Stomach smooth muscle (tissue), 2 donors: ENCODE results near the gene ATXN1.

ENCODE experiments used
- H3K27ac ChIP-seq: one replicate; pipeline ENCODE4 v1.7.0; 2013; ENCODE audit warnings: mild to moderate bottlenecking, low read length, inconsistent platforms
- H3K27me3 ChIP-seq, 2 donors: one replicate each; pipeline ENCODE4 v1.7.0; 2013; ENCODE audit warnings: low read length in 2 of 2; ENCODE audit not compliant: insufficient read depth in 2 of 2, control insufficient read depth in 1 of 2
- H3K36me3 ChIP-seq, 2 donors: one replicate each; pipeline ENCODE4 v1.7.0; 2013; ENCODE audit warnings: low read length in 2 of 2; ENCODE audit not compliant: control insufficient read depth in 2 of 2, insufficient read depth in 2 of 2
- H3K4me1 ChIP-seq: one replicate; pipeline ENCODE4 v1.7.0; 2013; ENCODE audit warnings: low read length; ENCODE audit not compliant: control insufficient read depth, insufficient read depth
- H3K4me3 ChIP-seq, 2 donors: one replicate each; pipeline ENCODE4 v1.7.0; 2013; ENCODE audit warnings: low read length in 2 of 2
- H3K9ac ChIP-seq, 2 donors: one replicate each; pipeline ENCODE4 v1.7.0; 2013; ENCODE audit warnings: low read length in 2 of 2, mild to moderate bottlenecking in 1 of 2
- H3K9me3 ChIP-seq, 2 donors: one replicate each; pipeline ENCODE4 v1.7.0; 2013; ENCODE audit warnings: low read length in 2 of 2; ENCODE audit not compliant: control insufficient read depth in 2 of 2
- donor health status: healthy.
- donor health status: Pancreatic carcinoma.

The ATXN1 gene

GRCh38 chr6:16326971-16327776 lies 434.1 kb downstream of the ATXN1 start:
- H3K9ac ChIP-seq, result no peak overlapping the region
- no peak overlapping the region for H3K4me3 ChIP-seq
- no peak overlapping the region for H3K27ac ChIP-seq
- H3K27me3 ChIP-seq, result no peaks in the 10 kb centered on the region
- H3K36me3 ChIP-seq, result peaks cover 10 to 14% of the 10 kb centered on the region in 2 donors
- H3K9me3 ChIP-seq, result no peaks in the 10 kb centered on the region
- peaks cover 19% of the 10 kb centered on the region for H3K4me1 ChIP-seq

GRCh38 chr6:16326531-16326930 lies 434.7 kb downstream of the ATXN1 start:
- H3K27me3 ChIP-seq, result no peaks in the 10 kb centered on the region
- no peak overlapping the region for H3K9ac ChIP-seq
- no peaks in the 10 kb centered on the region for H3K9me3 ChIP-seq
- H3K36me3 ChIP-seq, result peaks cover 10 to 14% of the 10 kb centered on the region in 2 donors
- no peak overlapping the region for H3K27ac ChIP-seq
- H3K4me1 ChIP-seq, result peaks cover 16% of the 10 kb centered on the region
- no peak overlapping the region for H3K4me3 ChIP-seq

- H3K4me3 ChIP-seq, result no peak overlapping the region
- H3K9ac ChIP-seq, result no peak overlapping the region
- no peaks in the 10 kb centered on the region for H3K27me3 ChIP-seq
- H3K27ac ChIP-seq, result no peak overlapping the region
- peaks cover 12 to 14% of the 10 kb centered on the region in 2 donors for H3K36me3 ChIP-seq
- H3K4me1 ChIP-seq, result peaks cover 34% of the 10 kb centered on the region
- H3K9me3 ChIP-seq, result no peaks in the 10 kb centered on the region
Measured at GRCh38 chr6:16324606-16325225, 436.5 kb downstream of the ATXN1 start.

GRCh38 chr6:16324184-16324583 lies 437.1 kb downstream of the ATXN1 start:
- no peaks in the 10 kb centered on the region for H3K9me3 ChIP-seq
- no peak overlapping the region for H3K27ac ChIP-seq
- H3K4me1 ChIP-seq, result peaks cover 36% of the 10 kb centered on the region
- H3K27me3 ChIP-seq, result no peaks in the 10 kb centered on the region
- H3K9ac ChIP-seq, result no peak overlapping the region
- no peak overlapping the region for H3K4me3 ChIP-seq
- H3K36me3 ChIP-seq, result peaks cover 12 to 14% of the 10 kb centered on the region in 2 donors

GRCh38 chr6:16322666-16323312 lies 438.5 kb downstream of the ATXN1 start:
- Histone ChIP-seq H3K9ac (peak overlapping the region; percentile 23 to 51), H3K4me3 (peak overlapping the region in 1 of 2 donors; percentile 8), H3K4me1 (peaks cover 45% of the 10 kb centered on the region), H3K9me3 (no peaks in the 10 kb centered on the region), H3K27ac (no peak overlapping the region), H3K36me3 (peaks cover 12 to 14% of the 10 kb centered on the region in 2 donors), H3K27me3 (no peaks in the 10 kb centered on the region)

- Histone ChIP-seq H3K27ac (no peak overlapping the region), H3K9me3 (no peaks in the 10 kb centered on the region), H3K4me3 (no peak overlapping the region), H3K9ac (no peak overlapping the region), H3K27me3 (no peaks in the 10 kb centered on the region), H3K4me1 (peaks cover 45% of the 10 kb centered on the region), H3K36me3 (peaks cover 8 to 11% of the 10 kb centered on the region in 2 donors)
Measured at GRCh38 chr6:16321826-16322225, 439.4 kb downstream of the ATXN1 start.

- Histone ChIP-seq H3K4me1 (peaks cover 45% of the 10 kb centered on the region), H3K27me3 (no peaks in the 10 kb centered on the region)
Measured at GRCh38 chr6:16321341-16321710, 439.9 kb downstream of the ATXN1 start.

GRCh38 chr6:16320533-16321340 lies 440.5 kb downstream of the ATXN1 start:
- peak overlapping the region; percentile 63 to 65 for H3K4me3 ChIP-seq
- H3K36me3 ChIP-seq, result peaks cover 0 to 2% of the 10 kb centered on the region in 2 donors
- H3K4me1 ChIP-seq, result peaks cover 45% of the 10 kb centered on the region
- H3K9ac ChIP-seq, result peak overlapping the region; percentile 5 to 64
- no peaks in the 10 kb centered on the region for H3K27me3 ChIP-seq
- H3K27ac ChIP-seq, result peak overlapping the region; percentile 76
- H3K9me3 ChIP-seq, result no peaks in the 10 kb centered on the region

More at GRCh38 chr6:16321341-16321710, 439.9 kb downstream of the ATXN1 start:
- Histone ChIP-seq H3K36me3 (peaks cover 6% of the 10 kb centered on the region in 2 donors), H3K9ac (no peak overlapping the region), H3K9me3 (no peaks in the 10 kb centered on the region), H3K27ac (no peak overlapping the region), H3K4me3 (peak overlapping the region in 1 of 2 donors; percentile 22)

- peak overlapping the region; percentile 76 for H3K27ac ChIP-seq
- H3K36me3 ChIP-seq, result peaks cover 0 to 2% of the 10 kb centered on the region in 2 donors
- H3K4me1 ChIP-seq, result peaks cover 45% of the 10 kb centered on the region
- H3K4me3 ChIP-seq, result peak overlapping the region; percentile 63 to 65
- peak overlapping the region; percentile 5 to 64 for H3K9ac ChIP-seq
- no peaks in the 10 kb centered on the region for H3K9me3 ChIP-seq
- H3K27me3 ChIP-seq, result no peaks in the 10 kb centered on the region
Measured at GRCh38 chr6:16319813-16320532, 441.3 kb downstream of the ATXN1 start.
